H9 (cell line): Measurements from ENCODE around the gene AFF2. TPM values are rescaled to one million over a fixed set of nuclear protein-coding genes. Genes with fewer than 3 reads are reported as not detected.

Experiments used
- DNase-seq: peaks from one replicate; pipeline ENCODE4 v3.0.0-alpha.2; 2017
- H2AFZ ChIP-seq: one replicate; pipeline ENCODE4 v1.6.1; 2013; ENCODE audit warnings: mild to moderate bottlenecking, low read length, control low read depth, moderate library complexity
- H2AK5ac ChIP-seq: 2 replicates; pipeline ENCODE4 v1.6.1; 2013; ENCODE audit warnings: low read length, control low read depth, mixed read lengths; ENCODE audit not compliant: insufficient read length
- H2BK120ac ChIP-seq: one replicate; pipeline ENCODE4 v1.6.1; 2013; ENCODE audit warnings: low read depth, mild to moderate bottlenecking, low read length, control low read depth, inconsistent platforms; ENCODE audit not compliant: poor library complexity, severe bottlenecking
- H2BK12ac ChIP-seq: 2 replicates; pipeline ENCODE4 v1.6.1; 2013; ENCODE audit warnings: low read length, control low read depth, mixed read lengths, low read depth; ENCODE audit not compliant: insufficient read length
- H2BK15ac ChIP-seq: 2 replicates; pipeline ENCODE4 v1.6.1; 2013; ENCODE audit warnings: low read depth, low read length, control low read depth
- H2BK20ac ChIP-seq: one replicate; pipeline ENCODE4 v1.6.1; 2013; ENCODE audit warnings: low read depth, mild to moderate bottlenecking, low read length, control low read depth, inconsistent platforms; ENCODE audit not compliant: poor library complexity, severe bottlenecking
- H2BK5ac ChIP-seq: 2 replicates; pipeline ENCODE4 v1.6.1; 2013; ENCODE audit warnings: low read length, control low read depth, mixed read lengths; ENCODE audit not compliant: insufficient read length
- H3K14ac ChIP-seq: 2 replicates; pipeline ENCODE4 v1.6.1; 2013; ENCODE audit warnings: low read length, control low read depth; ENCODE audit not compliant: insufficient read depth
- H3K18ac ChIP-seq: 2 replicates; pipeline ENCODE4 v1.6.1; 2013; ENCODE audit warnings: low read depth, mild to moderate bottlenecking, mixed read lengths, low read length, control low read depth; ENCODE audit not compliant: insufficient read length
- H3K23ac ChIP-seq: 2 replicates; pipeline ENCODE4 v1.6.1; 2013; ENCODE audit warnings: low read length, control low read depth, mixed read lengths, low read depth; ENCODE audit not compliant: insufficient read length
- H3K23me2 ChIP-seq: 2 replicates; pipeline ENCODE4 v1.6.1; 2013; ENCODE audit warnings: low read depth, mild to moderate bottlenecking, mixed read lengths, low read length, control low read depth; ENCODE audit not compliant: insufficient read length, poor library complexity, severe bottlenecking
- H3K27ac ChIP-seq: 2 replicates; pipeline ENCODE4 v1.5.1; 2013; ENCODE audit warnings: low read length, control low read depth, mixed read lengths, low read depth; ENCODE audit not compliant: insufficient read length
- H3K27me3 ChIP-seq: 2 replicates; pipeline ENCODE4 v1.6.1; 2013; ENCODE audit warnings: low read length, control low read depth, inconsistent platforms; ENCODE audit not compliant: insufficient read depth
- H3K4ac ChIP-seq: 2 replicates; pipeline ENCODE4 v1.6.1; 2013; ENCODE audit warnings: low read depth, mild to moderate bottlenecking, control low read depth, inconsistent platforms, low read length, moderate library complexity
- H3K4me1 ChIP-seq: 2 replicates; pipeline ENCODE4 v1.6.1; 2013; ENCODE audit warnings: low read length, control low read depth, inconsistent platforms; ENCODE audit not compliant: insufficient read depth
- H3K4me2 ChIP-seq: 2 replicates; pipeline ENCODE4 v1.6.1; 2013; ENCODE audit warnings: low read length, control low read depth, mixed read lengths; ENCODE audit not compliant: insufficient read length, insufficient read depth
- H3K56ac ChIP-seq: 2 replicates; pipeline ENCODE4 v1.6.1; 2013; ENCODE audit warnings: low read depth, mild to moderate bottlenecking, mixed read lengths, low read length, control low read depth; ENCODE audit not compliant: insufficient read length
- H3K79me1 ChIP-seq: 2 replicates; pipeline ENCODE4 v1.6.1; 2013; ENCODE audit warnings: low read depth, mild to moderate bottlenecking, moderate library complexity, low read length, control low read depth, inconsistent platforms; ENCODE audit not compliant: insufficient read depth, poor library complexity, severe bottlenecking
- H3K79me2 ChIP-seq: 2 replicates; pipeline ENCODE4 v1.6.1; 2013; ENCODE audit warnings: low read length, control low read depth, inconsistent platforms; ENCODE audit not compliant: insufficient read depth
- H3K9ac ChIP-seq: 2 replicates; pipeline ENCODE4 v1.6.1; 2013; ENCODE audit warnings: low read length, control low read depth, mixed read lengths; ENCODE audit not compliant: insufficient read length; ENCODE audit errors: extremely low read depth
- H3K9me3 ChIP-seq: one replicate; pipeline ENCODE4 v1.6.1; 2013; ENCODE audit warnings: low read depth, low read length, inconsistent platforms; ENCODE audit not compliant: control insufficient read depth
- H3T11ph ChIP-seq: one replicate; pipeline ENCODE4 v1.6.1; 2013; ENCODE audit warnings: mild to moderate bottlenecking, low read length, control low read depth, inconsistent platforms
- H4K20me1 ChIP-seq: one replicate; pipeline ENCODE4 v1.6.1; 2013; ENCODE audit not compliant: control insufficient read depth, insufficient read length, insufficient read depth
- H4K5ac ChIP-seq: 2 replicates; pipeline ENCODE4 v1.6.1; 2013; ENCODE audit warnings: low read depth, mild to moderate bottlenecking, mixed read lengths, low read length, control low read depth; ENCODE audit not compliant: insufficient read length
- H4K8ac ChIP-seq: replicated peaks from 2 replicates; pipeline ENCODE4 v1.6.1; 2013; ENCODE audit warnings: low read length, control low read depth, mixed read lengths, low read depth; ENCODE audit not compliant: insufficient read length
- H4K91ac ChIP-seq: 2 replicates; pipeline ENCODE4 v1.6.1; 2013; ENCODE audit warnings: low read depth, mild to moderate bottlenecking, moderate library complexity, mixed read lengths, low read length, control low read depth; ENCODE audit not compliant: insufficient read length
- H3K27ac Mint-ChIP-seq, 3 experiments: 2 replicates in 2 of 3; 3 replicates in 1 of 3; pipeline ENCODE4 v1.8.0; 2020 to 2021; ENCODE audit warnings: mixed read lengths in 3 of 3, mild to moderate bottlenecking in 1 of 3, moderate library complexity in 1 of 3
- H3K27me3 Mint-ChIP-seq: 2 replicates; pipeline ENCODE4 v1.8.0; 2021; ENCODE audit warnings: low read depth, mild to moderate bottlenecking, moderate library complexity, mixed read lengths
- H3K36me3 Mint-ChIP-seq, 3 experiments: 2 replicates in 2 of 3; 3 replicates in 1 of 3; pipeline ENCODE4 v1.8.0; 2020 to 2021; ENCODE audit warnings: low read depth in 3 of 3, mixed read lengths in 3 of 3; ENCODE audit not compliant: insufficient read depth in 1 of 3
- H3K4me1 Mint-ChIP-seq, 2 experiments: 2 replicates each; pipeline ENCODE4 v1.8.0; 2020; ENCODE audit warnings: mixed read lengths in 2 of 2
- H3K4me3 Mint-ChIP-seq, 2 experiments: 2 replicates in 1 of 2; 3 replicates in 1 of 2; pipeline ENCODE4 v1.8.0; 2020 to 2021; ENCODE audit warnings: mild to moderate bottlenecking in 2 of 2, mixed read lengths in 2 of 2, moderate library complexity in 1 of 2
- H3K9me3 Mint-ChIP-seq, 2 experiments: 2 replicates in 1 of 2; 3 replicates in 1 of 2; pipeline ENCODE4 v1.8.0; 2020; ENCODE audit warnings: mild to moderate bottlenecking in 2 of 2, mixed read lengths in 2 of 2, moderate library complexity in 1 of 2
- CTCF ChIP-seq: fragments of 200-600 bp; sonication (generic); conservative IDR thresholded peaks from 3 replicates; pipeline ENCODE4 v1.8.0; 2021; ENCODE audit warnings: antibody characterized with exemption, mild to moderate bottlenecking
- WGBS: extraction: QIAGEN DNeasy Blood & Tissue Kit; methylation state at CpG from one replicate; pipeline ENCODE4 v1.1.7; 2013; ENCODE audit warnings: missing lambda C conversion rate, low lambda C conversion rate, mixed read lengths; ENCODE audit not compliant: insufficient read length; ENCODE audit errors: extremely low coverage; 5-methylcytosine and 5-hydroxymethylcytosine counted together
- total RNA-seq: library from RNA; stranded (reverse); gene quantifications from 2 replicates; pipeline ENCODE4 v1.2.1, GENCODE V29; 2021

Gene AFF2
- total RNA-seq, 1 experiment from 2014 or later, result 14.6 TPM

- Histone ChIP-seq H2BK12ac (no peak overlapping the region), H2BK5ac (no peak overlapping the region), H3K27ac (no peak overlapping the region)
Measured at GRCh38 chrX:148658115-148658730, 157.8 kb downstream of the AFF2 start.

More at GRCh38 chrX:148658115-148658730, 157.8 kb downstream of the AFF2 start:
- Mint-ChIP-seq H3K27me3 (no peaks in the 10 kb centered on the region), H3K27ac (no peak overlapping the region; a peak in 1 of 7 replicates), H3K9me3 (peaks cover 45 to 65% of the 10 kb centered on the region in 2 experiments), H3K36me3 (peaks cover 2 to 22% (median 5%) of the 10 kb centered on the region in 3 experiments; a peak in 5 of 7 replicates), H3K4me3 (no peak overlapping the region), H3K4me1 (no peaks in the 10 kb centered on the region)
- Histone ChIP-seq H3K4me1 (no peaks in the 10 kb centered on the region), H3K79me2 (no peaks in the 10 kb centered on the region), H3K23ac (no peak overlapping the region), H3K23me2 (no peaks in the 10 kb centered on the region), H2AFZ (no peak overlapping the region), H3K9me3 (peaks cover 22% of the 10 kb centered on the region), H4K91ac (no peak overlapping the region), H3T11ph (no peak overlapping the region), H2AK5ac (no peak overlapping the region), H3K79me1 (no peaks in the 10 kb centered on the region), H3K56ac (no peak overlapping the region), H3K9ac (no peak overlapping the region), H3K14ac (no peak overlapping the region), H2BK15ac (no peak overlapping the region), H2BK120ac (no peak overlapping the region), H4K20me1 (no peaks in the 10 kb centered on the region), H2BK20ac (no peak overlapping the region), H4K5ac (no peak overlapping the region), H3K18ac (no peak overlapping the region), H3K27me3 (no peaks in the 10 kb centered on the region), H4K8ac (no peak overlapping the region), H3K4ac (no peak overlapping the region), H3K4me2 (no peak overlapping the region)
- WGBS, result no CpG with 5 or more reads among the region's 4 CpGs
- DNase-seq, result no peak
- no peak for TF ChIP-seq CTCF
